WERI-Rb-1 (cell line): ENCODE measurements around the gene FASTK.

Source experiments
- DNase-seq: peaks from one replicate; pipeline ENCODE4 v3.0.0-alpha.2; 2020
- H3K27ac ChIP-seq: fragments of 250-450 bp; sonication (Bioruptor Pico); 2 replicates; pipeline ENCODE4 v1.5.1; 2020; ENCODE audit warnings: mild to moderate bottlenecking, moderate library complexity
- H3K27me3 ChIP-seq: fragments of 250-450 bp; sonication (Bioruptor Pico); 2 replicates; pipeline ENCODE4 v1.5.1; 2021; ENCODE audit warnings: mild to moderate bottlenecking, low read depth, moderate library complexity; ENCODE audit not compliant: insufficient read depth, severe bottlenecking
- H3K36me3 ChIP-seq: fragments of 250-450 bp; sonication (Bioruptor Pico); 2 replicates; pipeline ENCODE4 v1.5.1; 2020; ENCODE audit warnings: mild to moderate bottlenecking, moderate library complexity
- H3K4me3 ChIP-seq: 2 replicates; pipeline ENCODE4 v1.5.1; 2011; ENCODE audit warnings: low read depth, mild to moderate bottlenecking, control low read depth, low read length
- H3K9me3 ChIP-seq: fragments of 250-450 bp; sonication (Bioruptor Pico); 2 replicates; pipeline ENCODE4 v1.5.1; 2021; ENCODE audit warnings: mild to moderate bottlenecking, moderate library complexity; ENCODE audit not compliant: severe bottlenecking
- TF ChIP-seq, protein P1 (sequence below): IDR thresholded peaks from 2 replicates; pipeline ENCODE4 v1.5.1; 2011; ENCODE audit warnings: low read depth, mild to moderate bottlenecking, control low read depth, inconsistent platforms, low read length

The FASTK gene

DNA sequence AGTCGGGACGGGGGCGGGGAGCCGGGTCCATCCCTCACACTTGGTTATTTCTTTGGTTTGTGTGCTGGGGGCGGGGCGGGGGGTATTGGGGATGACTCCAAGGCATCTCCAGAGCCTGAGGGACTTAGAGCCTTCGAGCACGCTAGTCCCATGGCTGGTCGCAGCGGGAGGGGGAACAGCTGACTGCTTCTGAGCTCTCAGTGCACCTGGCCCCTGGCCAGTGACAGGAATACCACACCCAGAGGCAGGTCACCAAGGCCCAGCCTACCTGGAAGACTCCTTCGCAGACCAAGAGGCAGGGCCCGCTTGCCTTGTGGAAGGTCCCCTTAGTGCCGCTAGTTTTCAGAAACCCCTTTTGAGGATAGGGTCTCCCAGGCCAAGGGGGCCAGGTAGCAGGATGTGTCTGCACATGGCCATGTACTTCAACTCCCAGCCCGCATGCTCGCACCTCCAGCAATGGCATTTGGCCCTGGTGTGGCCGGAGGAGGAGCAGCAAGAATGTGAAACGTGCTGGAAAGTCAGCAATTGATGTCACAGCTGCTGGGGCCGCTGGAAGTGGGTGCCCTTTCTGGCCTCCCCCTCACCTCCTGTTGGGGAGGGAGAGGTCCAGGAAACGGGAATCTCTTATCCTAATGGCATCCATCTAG lies 46.0 kb upstream of the FASTK start:
- Histone ChIP-seq H3K4me3 (no peak overlapping the region), H3K9me3 (no peaks in the 10 kb centered on the region), H3K27me3 (no peaks in the 10 kb centered on the region), H3K36me3 (peaks cover 72% of the 10 kb centered on the region), H3K27ac (no peak overlapping the region)
- TF ChIP-seq, protein P1, sequence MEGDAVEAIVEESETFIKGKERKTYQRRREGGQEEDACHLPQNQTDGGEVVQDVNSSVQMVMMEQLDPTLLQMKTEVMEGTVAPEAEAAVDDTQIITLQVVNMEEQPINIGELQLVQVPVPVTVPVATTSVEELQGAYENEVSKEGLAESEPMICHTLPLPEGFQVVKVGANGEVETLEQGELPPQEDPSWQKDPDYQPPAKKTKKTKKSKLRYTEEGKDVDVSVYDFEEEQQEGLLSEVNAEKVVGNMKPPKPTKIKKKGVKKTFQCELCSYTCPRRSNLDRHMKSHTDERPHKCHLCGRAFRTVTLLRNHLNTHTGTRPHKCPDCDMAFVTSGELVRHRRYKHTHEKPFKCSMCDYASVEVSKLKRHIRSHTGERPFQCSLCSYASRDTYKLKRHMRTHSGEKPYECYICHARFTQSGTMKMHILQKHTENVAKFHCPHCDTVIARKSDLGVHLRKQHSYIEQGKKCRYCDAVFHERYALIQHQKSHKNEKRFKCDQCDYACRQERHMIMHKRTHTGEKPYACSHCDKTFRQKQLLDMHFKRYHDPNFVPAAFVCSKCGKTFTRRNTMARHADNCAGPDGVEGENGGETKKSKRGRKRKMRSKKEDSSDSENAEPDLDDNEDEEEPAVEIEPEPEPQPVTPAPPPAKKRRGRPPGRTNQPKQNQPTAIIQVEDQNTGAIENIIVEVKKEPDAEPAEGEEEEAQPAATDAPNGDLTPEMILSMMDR: no peak
- DNase-seq: no peak

GRCh38 chr7:151125846-151126481 lies 45.4 kb upstream of the FASTK start:
- H3K36me3 ChIP-seq: peaks cover 68% of the 10 kb centered on the region
- no peak overlapping the region for H3K4me3 ChIP-seq

GRCh38 chr7:151125470-151125845 lies 44.8 kb upstream of the FASTK start:
- no peak for DNase-seq
- Histone ChIP-seq H3K4me3 (no peak overlapping the region), H3K27me3 (no peaks in the 10 kb centered on the region), H3K36me3 (peaks cover 71% of the 10 kb centered on the region), H3K9me3 (no peaks in the 10 kb centered on the region), H3K27ac (no peak overlapping the region)
- TF ChIP-seq, protein P1: no peak

More at GRCh38 chr7:151125846-151126481, 45.4 kb upstream of the FASTK start:
- TF ChIP-seq, protein P1: no peak
- no peak overlapping the region for H3K27ac ChIP-seq
- no peaks in the 10 kb centered on the region for H3K9me3 ChIP-seq
- no peaks in the 10 kb centered on the region for H3K27me3 ChIP-seq
- DNase-seq: no peak

DNA sequence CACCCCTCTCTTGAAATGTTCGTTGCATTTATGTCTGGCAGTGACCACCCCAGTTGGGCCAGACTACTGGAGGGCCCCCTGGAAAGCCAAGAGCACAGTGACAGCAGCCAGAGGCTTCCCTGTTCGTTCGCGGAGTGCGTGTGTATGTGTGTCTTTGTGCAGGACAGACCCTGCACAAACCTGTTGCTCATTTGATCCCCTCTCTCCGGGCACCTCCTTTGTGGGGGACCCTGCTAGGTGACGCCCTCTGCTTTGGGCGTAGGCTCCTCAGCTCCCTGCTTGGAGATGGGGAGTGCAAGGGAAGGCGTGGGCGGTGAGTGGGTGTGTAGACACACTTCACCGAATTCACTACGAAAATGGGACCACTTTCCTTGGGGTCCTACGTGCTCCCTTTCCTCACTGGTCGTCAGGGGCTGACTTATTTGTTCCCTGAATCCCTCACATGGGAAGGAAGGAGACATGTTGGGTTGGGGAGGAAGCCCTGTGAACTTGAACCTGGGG lies 44.3 kb upstream of the FASTK start:
- Histone ChIP-seq H3K27me3 (no peaks in the 10 kb centered on the region), H3K4me3 (no peak overlapping the region), H3K27ac (no peak overlapping the region), H3K36me3 (peaks cover 72% of the 10 kb centered on the region), H3K9me3 (no peaks in the 10 kb centered on the region)
- TF ChIP-seq, protein P1: no peak
- no peak for DNase-seq

- Histone ChIP-seq H3K36me3 (peaks cover 72% of the 10 kb centered on the region), H3K9me3 (no peaks in the 10 kb centered on the region), H3K27me3 (no peaks in the 10 kb centered on the region), H3K27ac (no peak overlapping the region; the same call in 1 of the 2 replicates), H3K4me3 (no peak overlapping the region)
- no peak for DNase-seq
- TF ChIP-seq, protein P1: no peak
Measured at GRCh38 chr7:151124481-151124880, 43.9 kb upstream of the FASTK start.
